HG03064 (cell line): ENCODE results near the gene FAF1.

Experiments used
- ATAC-seq: cut with Tn5 transposase; IDR thresholded peaks from one replicate; pipeline ENCODE4 v1.9.1; 2021; ENCODE audit warnings: low read depth; ENCODE audit not compliant: unreplicated experiment

The FAF1 gene

DNA sequence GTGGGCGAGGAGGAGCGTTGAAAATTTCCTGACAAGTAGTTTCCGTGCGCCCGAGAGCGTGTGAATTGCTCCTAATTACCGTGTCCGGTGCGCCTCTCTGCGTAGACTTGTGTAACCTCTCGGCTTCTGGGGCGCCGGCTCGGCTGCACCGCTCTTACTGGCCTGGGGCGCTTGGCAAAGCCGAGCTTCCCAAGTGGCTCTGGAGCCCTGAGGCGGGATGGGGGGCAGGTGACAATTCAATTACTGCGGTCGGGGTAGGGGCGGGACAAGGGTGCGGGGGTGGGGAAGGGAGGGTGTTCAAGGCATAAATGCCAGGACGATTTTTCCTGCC is 536.4 kb downstream of the FAF1 start:
- no peak for ATAC-seq

DNA sequence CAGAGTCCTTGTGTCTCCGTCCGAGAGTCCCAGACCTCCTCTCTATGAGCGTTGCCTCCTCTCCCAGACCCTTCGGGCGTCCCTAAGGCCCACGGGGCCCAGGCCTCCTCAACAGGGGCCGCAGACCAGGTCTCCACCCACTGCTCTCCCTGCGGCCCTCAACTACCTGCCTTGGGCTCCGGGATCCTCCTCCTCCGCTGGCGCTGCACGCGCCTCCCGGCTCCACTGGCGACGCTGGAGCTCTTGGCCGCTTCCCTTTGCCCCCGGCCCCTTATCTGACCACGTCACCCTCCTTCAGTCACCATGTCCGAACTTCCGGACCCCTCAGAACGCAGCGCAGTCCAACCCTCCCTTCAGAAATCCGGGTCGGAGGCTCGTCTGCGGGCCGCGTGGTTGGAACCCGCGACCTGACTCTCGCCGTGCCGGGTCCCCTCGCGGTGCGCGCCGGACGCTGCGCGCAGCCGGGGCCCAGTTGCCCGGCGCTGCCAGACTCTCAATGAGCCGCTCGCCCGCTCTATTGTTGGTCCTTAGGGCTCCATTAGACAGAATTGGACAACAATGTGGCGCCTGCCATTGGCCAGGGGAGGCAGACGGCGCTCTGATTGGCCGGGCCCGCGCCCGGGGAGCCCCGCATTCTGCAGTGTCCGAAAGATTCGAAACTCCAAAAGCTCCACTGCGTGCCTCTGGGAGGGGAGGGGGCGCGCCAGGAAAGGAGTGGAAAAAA is 537.0 kb downstream of the FAF1 start, which contains the start of gene DMRTA2:
Gene DMRTA2 (minus strand): TSS at position 498 of the 724 bp plus-strand sequence. CDS start 1,907 bp downstream, outside the sequence.
- ATAC-seq: no peak

DNA sequence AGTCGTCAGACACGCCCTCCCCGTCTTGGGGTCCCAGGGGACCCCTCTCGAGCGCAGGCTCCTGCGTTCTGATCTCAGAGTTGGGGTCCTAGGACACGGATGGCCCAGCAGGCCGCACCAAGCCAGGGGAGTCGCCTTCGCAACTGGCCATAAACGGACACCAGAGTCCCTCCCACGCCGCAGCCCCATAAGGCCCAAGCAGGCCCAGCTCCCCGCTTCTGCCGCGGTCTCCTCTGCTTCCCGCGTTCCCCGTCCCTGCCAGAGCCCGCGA is 537.5 kb downstream of the FAF1 start:
- ATAC-seq: no peak

DNA sequence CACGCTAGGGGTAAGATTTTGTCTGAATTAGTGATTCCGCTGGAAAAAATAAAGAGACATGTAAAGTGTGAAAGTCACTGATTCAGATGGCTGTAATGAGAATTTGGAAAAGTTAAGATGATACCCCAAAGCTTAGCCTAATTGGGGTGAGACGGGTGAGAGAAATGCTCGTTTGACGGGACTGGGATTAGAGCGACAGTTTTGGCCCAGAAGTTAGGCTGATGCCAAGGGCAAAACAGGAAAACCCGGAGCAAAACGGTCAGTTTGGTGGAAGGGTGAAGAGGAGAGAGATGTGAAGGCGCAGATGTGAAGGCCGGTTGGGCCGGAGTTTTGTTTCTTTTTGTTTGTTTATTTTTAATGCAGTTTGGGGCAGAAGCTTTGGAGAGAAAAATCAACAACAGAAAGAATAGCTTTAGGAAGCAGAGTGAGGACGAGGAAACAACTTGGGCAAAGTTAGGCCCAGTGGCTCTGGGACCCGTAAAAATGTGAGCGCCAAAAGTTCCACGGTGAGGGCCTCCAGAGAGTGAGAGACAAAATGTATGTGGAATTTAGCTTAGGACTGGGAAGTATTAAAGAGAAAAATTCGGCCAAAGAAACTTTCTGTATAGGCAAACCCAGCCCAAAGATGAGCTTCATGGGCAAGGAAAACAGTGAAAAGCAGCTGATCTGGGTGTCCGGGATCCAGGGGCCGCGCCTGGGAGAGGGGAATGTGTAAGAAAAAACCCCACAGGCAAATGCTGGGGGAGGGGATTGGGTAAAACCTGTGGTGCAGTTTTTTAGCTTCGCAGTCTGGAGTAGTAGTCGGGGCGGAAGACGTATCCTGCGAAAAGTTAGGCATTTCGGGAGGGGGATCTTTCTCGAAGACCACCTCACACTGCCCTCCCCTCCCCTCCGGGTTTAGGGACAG is 538.0 kb downstream of the FAF1 start:
- ATAC-seq: no peak

DNA sequence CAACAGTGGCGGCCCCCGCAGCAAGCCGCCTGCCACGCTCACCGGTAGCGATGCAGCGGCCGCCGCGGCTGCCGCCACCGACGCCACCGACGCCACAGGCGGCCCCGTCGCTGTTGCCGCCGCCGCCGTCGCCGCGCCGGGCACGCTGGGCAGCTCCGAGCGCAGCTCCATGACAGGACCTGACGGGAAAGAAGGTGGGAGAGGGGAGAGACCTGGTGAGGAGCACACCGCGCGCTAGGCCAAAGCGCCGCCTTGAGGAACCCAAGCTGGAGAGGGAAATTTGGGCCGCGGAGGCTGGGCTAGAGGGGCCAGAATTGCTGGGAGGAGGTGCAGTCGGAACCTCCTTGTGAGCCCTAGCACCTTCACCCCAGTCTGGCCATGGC is 538.7 kb downstream of the FAF1 start:
- ATAC-seq: no peak

DNA sequence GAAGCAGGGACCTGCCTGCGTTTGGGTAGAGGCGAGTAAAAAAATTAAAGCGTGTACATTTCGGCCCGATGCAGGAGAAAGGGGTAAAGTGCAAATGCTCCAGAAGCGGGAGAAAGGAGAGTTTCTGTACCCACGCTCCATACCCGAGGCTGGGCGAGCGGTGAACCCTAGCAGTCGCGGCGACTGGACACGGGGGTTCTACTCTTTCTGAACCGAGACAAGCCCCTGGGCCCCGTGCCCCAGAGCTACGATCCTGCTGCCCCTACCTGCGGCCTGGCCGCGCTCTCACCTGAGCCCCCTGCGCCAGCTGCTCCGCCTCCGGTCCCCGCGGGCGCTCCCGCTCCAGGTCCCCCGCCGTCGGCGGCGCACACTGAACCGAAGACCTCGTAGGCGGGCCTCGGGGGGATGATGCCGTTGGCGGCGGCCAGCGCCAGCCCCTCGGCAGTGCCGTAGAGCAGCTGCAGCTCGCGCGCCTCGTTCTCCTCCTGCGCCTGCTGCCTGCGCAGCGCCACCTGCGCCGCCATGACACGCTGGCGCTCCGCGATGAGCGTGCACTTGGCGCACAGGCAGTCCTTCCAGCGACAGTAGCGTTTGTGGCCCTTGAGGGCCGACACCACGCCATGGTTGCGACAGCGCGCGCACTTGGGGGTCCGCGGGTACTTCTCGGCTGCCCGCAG is 539.2 kb downstream of the FAF1 start:
- ATAC-seq: no peak

DNA sequence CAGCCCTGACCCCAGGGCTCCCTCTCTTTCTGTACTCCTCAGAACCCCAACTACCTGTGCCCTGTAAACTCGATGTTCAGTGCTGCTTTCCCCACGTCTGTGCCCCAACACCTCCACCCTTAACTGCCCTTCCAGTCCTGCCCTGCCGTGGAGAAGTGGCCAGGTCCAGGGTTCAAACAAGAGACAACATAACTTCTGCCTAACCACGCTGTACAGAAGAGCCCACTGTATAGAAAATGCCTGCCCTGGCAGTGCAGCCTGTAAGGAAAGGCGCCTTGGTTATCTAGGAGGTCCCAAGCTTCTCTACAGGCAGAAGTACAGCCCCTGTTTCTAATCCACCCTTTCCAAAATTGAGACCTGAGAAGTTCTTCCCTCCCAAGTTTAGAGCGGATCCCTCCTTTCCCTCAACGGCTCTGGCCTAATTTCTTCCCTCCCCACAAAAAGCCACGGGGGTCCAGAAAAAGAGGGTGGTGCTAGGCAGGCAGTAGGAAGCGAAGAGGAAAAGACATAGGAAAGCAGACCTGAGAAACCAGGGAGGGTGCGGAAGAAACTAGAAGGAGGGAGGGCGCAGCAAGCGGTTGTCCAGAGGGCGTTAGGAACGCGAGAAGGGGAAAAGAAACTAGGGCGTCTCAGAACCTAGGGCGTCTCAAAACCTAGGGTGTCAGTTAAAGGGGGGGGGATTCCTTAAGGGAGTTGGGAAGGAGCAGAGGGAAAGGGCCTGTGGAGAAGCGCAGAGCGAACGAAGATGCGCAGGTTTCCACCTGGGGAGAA is 540.0 kb downstream of the FAF1 start:
- no peak for ATAC-seq

DNA sequence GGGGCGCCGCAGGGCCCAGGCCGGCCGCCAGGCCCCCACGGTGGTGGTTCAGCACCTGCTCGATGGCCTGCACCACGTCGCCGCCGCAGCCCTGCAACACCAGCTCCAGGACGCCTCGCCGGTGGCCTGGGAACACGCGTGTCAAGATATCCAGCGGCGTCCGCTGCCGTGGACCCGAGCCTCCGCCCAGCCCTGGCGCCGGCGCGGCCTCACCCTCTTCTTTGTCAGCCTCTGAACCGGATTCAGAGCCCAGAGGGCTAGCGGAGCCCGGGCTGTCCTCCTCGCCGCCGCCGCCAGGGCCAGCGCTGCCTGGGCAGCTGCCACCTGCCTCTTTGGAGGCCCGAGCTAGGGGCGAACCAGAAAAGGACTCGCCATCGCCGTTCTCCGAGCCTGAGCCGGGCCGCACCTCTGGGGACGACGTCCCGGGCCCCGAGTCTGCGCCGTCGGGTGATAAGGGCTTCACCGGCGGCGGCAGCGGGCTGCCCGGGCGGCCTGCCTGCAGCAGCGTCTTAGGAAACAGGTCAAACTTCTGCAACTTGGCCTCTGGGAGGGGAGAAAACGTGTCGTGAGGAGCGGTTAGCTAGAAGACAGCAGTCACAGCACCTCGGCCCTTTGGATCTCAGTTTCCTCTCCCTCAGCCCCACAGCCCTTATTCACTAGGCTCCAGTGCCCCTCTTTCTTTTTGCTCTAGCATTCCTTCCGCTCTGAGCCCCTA is 540.7 kb downstream of the FAF1 start:
- no peak for ATAC-seq

DNA sequence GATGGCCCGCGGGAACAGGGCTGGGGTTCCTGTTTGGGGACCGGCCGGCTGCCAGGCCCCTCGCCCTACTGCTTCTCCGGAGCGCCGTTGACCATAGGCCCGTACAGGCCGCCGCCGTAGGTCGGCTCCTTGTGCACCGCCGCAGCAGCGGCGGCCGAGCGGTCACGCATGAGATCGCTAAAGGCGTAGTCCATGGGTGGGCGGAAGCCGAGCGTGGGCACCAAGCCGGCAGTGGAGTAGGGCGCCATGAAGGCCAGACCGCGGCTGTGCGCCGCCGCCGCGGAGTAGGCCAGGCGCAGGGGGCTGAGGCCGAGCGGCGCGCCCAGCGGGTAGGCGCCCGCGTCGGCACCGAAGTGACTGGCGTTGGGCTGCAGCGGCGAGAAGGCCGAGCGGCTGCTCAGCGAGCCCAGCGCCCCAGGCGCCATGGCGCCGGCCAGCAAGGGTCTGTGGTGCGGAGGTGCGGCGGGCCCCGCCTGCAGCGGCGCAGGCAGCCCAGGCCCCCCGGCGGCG is 541.4 kb downstream of the FAF1 start:
- no peak for ATAC-seq

DNA sequence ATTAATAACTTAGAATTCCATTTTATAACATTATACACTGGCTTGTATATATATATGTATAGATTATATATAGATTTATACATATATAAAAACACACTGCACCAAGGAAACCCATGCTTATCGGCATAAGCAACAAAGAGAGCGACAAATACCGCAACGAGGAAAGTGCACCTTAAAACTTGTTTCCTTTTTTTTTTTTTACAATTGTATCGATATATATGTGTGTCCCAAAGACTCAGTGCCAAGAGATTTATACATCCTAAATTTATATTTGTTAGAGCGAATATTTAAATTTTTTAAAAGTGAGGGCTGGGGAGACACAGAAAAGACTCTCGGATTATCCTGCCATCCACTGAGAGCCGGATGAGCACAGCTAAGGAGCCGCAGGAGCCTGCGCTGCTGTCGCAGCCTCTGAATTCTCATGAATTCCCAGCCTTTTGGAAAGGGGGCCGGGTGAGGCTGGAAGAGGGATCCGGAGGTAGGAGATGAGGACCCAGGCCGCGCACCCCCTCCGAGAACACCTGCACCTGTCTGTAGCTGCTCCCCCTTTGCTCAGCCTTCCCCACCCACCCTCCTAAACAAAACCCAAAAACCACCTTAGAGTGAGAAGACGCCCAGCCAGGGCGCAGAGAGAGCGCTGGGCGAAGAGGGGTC is 542.0 kb downstream of the FAF1 start:
- no peak for ATAC-seq

DNA sequence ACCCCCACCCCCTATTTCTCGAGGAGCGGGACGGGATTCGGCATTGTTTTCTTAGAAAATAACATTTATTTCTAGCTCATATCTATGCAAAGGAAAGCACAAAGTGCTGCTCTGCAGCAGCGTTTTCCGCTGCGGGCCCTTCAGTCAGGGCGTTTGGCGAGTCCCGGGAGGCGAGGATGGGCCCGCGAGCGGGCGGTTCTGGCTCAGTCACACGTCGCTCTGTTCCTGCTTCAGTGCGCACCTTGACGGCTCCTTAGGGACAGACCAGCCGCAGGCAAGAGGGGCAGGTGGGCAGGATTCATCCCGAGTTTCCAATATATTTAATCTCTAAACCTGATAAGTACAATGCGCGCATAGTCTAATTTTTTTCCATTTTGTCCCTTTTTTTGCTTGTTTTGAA is 542.6 kb downstream of the FAF1 start:
- ATAC-seq: no peak

DNA sequence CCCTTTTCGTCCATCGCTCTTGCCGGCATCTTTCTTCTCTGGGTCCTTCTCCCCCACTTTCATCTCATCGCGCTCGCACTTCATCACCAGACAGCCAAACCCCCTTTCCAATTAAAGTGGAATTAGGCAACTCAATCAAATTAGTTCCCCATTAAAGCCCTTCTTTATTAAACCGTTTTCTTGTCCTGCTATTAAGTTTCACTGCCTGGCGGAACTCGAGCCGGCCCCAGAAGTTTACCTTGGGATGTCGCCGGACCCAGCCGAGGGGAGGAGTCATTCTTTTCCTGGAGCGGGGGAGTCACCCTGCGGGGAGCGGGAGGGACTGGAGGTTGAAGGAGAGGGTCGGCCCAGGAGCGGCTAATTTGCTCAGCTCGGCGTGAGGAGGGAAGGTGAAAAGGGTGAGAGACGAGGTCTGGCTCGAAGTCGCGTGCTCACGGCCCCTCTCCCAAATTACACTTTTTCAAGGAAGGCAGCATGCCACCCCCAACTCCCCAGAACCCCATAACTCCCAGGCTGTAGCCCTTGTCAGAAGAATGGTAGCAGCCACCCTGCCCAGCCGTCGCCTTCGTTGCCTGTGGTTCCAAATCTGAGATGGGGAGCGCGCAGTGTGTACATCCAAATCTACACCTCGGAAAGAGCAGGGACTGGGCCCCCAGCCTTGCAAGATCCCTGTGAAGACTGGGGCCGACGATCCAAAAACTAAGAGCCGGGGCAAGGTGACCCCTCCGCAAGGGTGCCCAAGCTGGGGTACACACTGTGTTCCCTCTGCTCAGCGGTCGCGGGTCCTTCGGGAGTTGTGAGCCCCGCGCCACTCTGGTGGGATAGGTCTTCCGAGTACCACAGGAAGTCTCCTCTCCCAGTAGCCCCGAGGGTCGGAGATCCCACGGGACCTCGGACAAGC is 543.3 kb downstream of the FAF1 start:
- ATAC-seq: no peak

DNA sequence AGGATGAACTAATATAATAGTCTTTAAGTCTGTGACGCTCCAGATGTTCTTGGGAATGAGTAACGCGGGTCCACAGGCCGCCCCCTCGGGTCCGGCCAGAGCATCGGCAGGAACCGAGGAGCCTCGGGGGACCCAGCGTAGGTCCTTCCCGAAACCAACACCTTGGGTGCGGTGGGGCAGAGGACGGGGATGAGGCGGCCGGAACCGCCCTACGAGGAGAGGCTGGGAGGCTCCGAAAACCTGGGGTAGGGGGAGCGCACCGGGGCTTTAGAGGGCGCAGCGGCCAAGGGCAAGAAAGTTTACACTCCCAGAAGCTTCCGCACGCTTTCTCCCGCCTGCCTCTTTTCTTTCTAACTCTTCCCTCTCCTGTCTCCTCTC is 543.9 kb downstream of the FAF1 start:
- ATAC-seq: no peak

DNA sequence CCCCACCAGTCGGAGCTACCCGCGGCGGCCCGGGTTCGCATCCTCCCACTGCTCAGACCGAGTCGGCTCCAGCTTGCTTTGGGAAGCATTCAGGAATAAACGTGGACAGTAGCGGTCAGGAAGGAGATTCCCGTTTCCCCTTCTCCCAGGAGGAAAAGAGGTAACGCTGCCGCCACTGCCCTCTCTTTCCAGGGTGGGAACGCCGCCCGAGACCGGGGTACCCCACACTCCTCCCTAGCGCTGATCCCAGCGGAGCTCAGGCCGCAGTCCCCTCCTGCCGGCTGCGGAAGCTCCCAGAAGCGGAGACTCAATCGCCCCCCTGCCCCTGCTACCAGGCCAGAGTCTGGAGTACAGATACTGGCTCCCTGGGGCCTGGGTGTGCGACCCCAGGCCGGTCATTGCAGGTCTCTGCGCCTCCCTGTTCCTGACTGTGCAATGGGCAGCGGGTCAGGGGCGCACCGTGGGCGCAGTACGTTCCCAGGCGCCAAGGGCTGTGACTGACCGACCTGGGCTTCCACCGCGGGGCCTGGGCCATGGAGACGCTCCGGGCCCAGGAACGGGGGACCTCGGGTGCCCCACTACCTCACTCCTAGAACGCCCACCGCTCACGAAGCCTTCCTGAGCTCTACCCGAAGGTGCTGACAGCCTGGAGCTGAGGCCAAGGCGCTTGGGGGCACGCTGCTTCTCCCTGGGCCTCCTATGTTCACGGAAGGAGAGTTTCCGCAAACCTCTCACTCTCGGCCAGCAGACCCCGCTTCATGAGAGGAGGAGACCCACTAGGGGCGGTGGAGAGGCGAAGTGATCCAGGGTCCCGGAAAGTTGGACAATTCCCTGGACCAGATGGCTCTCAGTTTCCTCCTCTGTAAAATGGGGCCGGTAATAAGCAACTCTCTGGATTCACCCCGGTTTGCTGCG is 544.6 kb downstream of the FAF1 start:
- no peak for ATAC-seq

DNA sequence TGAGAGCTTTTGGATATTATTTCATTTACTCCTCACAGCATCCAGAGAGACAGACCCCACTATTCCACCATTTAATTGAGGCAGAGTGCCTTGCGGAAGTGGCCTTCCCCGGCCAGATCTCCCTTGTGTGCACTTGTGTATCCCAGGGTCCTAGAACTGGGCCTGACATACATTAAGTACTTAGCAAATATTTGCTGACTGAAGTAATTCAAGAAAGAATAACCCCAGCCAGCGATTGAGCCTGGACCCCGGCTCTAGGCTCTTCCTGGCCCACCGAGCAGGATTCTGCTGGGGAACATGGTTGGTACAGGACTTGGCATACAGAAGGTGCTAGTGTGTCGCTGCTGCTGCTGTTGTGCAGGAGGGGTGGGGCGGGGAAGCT is 545.2 kb downstream of the FAF1 start:
- ATAC-seq: no peak

DNA sequence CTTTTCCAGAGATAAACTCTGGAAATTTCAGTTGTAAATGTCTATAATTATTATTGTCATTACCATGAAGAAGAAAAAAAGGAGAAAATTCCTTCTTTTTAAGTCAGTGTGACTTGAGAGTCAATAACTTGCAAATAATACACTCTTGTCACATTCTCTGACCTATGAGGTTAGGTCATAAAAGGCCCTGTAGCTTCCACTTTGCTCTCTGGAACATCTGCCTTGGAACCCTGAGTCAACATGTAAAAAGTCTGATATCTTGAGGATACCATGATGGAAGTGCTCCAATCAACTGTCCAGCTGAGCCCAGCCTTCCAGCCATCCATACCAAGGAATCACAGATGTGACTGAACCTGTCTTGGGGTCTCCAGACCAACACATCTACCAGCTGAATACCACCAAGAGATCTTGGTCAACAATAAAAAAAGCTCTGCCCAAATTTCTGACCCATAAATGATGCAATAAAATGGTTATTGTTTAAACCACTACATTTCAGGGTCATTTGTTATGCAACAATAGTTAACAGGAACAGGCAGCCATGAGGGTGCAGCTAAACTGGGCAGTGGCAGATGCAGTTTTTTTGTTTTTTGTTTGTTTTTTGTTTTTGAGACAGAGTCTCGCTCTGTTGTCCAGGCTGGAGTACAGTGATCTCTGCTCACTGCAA is 547.1 kb downstream of the FAF1 start:
- ATAC-seq: no peak

DNA sequence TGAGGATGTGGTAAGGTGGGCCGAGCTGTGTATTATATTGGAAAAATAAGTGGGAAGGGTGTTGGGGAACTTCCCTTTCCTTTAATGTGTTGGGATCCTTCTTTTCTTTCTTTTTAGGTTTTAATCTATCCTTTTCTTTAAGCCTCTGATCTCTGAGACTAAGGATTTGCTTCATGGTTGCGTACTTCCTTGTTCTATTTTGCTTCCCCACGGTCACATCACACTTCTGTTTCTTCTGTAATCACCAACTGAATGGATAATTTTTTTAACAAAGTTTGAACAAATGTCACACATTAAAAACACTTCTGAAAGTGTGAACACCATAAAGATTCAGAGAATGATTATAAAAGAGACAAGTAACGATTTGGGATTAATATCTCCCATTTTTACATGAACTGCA is 554.3 kb downstream of the FAF1 start:
- no peak for ATAC-seq
